UCSD-AML1 (cell line): ENCODE measurements around the gene S100A9.

ENCODE experiments used
- DNase-seq: peaks from one replicate; lab custom pipeline; 2025; ENCODE audit not compliant: unreplicated experiment; lab: John Stamatoyannopoulos, UW

S100A9 gene

GRCh38 chr1:153386500-153386901, 28.8 kb downstream of the S100A9 start:
- peak; percentile 58 for DNase-seq

DNA sequence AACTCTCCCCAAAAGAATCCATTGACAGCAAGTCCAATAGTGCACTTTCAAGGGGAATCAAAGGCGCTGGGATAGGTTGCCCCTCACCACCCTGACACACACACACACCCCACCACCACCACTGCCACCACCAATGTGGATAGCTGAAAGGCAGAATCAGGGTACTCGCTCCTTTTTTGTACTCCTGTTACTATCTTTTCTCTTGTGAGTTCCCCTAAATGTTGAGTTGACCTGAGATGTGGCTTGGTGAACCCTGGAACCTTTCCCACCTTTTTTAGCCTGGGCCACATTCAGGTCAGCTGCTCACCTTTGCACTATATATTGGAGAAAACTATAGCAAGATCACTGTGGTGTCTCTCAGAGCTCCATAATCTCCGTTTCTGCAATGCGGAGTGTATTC, 29.3 kb downstream of the S100A9 start:
- DNase-seq, result no peak

- no peak for DNase-seq
Observed at GRCh38 chr1:153387785-153388184, 30.1 kb downstream of the S100A9 start.

- no peak for DNase-seq
Observed at GRCh38 chr1:153389401-153389800, 31.7 kb downstream of the S100A9 start.

DNA sequence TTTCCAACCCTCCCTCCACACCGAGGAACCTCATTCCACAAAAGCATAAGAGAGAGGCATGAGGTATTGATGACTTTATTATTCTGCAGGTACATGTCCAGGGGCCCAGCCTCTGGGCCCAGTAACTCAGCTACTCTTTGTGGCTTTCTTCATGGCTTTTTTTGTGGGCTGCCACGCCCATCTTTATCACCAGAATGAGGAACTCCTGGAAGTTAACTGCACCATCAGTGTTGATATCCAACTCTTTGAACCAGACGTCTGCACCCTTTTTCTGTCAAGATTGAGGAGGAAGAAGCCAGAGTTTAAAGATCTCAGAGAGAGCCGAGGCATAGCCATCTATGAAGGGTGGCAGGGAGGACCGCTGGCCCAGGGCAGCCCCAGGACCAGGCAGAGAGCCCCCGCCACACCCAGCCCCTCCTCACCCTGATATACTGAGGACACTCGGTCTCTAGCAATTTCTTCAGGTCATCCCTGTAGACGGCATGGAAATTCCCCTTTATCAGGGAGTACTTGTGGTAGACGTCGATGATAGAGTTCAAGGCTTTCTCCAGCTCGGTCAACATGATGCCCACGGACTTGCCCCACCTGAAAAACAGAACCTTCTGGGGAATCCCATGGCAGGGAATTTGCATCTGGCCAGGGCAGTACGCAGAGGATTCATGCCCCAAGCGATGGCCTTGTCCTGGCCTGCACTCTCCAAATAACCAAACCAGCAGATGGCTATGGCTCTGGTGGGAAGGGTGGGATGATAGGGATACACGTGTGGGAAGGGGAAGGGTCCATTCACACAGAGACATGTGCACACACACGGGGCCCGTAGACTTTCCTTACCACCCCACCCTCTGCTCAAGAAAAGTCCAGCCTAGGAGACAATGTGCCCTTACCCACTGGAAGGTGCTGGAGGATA, 32.6 kb downstream of the S100A9 start:
- no peak for DNase-seq

- DNase-seq, result no peak
Observed at GRCh38 chr1:153390938-153391710, 33.5 kb downstream of the S100A9 start, which contains the start of gene S100A8. Gene S100A8, minus strand, starts transcription at chr1:153391073. Its CDS starts 538 bp downstream, at chr1:153390535.

- DNase-seq, result no peak
Observed at GRCh38 chr1:153392258-153392657, 34.6 kb downstream of the S100A9 start.

DNA sequence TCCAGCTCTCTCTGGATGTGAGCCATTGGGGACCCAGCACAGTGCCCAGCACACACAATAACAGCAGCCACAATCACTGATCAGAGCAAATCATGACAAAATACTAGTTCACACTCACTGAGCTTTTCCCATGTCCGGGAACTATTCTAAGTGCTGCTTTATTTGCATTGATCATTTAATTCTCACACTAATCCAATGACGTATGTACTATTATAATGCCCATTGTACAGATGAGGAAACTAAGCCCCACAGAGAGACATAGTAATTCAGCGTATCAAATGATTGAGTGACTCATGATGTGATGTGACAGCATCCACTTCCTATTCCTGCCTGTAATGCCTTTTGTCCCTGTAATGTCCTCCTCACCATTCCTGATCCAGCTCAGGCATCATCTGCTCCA, 35.2 kb downstream of the S100A9 start:
- DNase-seq, result no peak

GRCh38 chr1:153393926-153394325, 36.3 kb downstream of the S100A9 start:
- DNase-seq, result no peak

DNA sequence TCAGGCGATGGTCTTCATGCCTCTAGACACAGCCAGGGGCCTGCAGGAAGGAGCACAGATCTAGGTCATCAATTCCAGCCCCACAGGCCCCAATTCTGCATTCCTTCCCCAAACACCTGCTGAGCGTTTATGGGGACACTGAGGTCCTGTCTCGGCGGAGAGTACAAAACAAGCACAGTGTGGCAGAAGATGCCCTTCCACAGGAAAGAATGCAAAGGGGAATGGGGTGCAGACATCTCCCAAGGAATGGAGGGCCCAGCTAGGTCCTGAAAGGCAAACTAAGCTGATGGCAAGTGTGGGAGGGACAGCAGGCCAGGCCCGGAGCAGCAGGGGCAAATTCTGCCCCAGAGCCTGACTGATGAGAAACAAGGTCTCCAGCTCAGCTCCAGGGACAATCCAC, 36.7 kb downstream of the S100A9 start:
- no peak for DNase-seq

- no peak for DNase-seq
Observed at GRCh38 chr1:153395136-153395685, 37.6 kb downstream of the S100A9 start.

DNA sequence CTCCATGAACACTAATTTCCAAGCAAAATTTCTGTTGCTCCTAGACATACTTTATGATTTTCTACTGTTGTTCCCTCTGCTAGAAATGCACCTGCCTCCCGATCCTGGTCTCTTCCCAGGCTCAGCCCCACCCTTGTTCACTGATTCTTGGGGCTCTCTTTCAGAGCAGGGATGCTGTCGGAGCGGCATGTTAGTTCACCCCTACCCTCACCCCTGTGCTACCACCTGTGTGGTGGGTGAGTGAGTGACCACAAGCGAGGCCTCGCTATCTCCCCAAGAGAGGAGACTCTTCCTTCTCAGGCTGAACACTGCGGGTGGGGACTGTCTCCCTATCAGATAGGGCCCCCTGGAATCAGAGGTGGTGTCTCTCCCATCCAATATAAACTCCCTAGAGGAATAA, 38.1 kb downstream of the S100A9 start:
- no peak for DNase-seq

DNA sequence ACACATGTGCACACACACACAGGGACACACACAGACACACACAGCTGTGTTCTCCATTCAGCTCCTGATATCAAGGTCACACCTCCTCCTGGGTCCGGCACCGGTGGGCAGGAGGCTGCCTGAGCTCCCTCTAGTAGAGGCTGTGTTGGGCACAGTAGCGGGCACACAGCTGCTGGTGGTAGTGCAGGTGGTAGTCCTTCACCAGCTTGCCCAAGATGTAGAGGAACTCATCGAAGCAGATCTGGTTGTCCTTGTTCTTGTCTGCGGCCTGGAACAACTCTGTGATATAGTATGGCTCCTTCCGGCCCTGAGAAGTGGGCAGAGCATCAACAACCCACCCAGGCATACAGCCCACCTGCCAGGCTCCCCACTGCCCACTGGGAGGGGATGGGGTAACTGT, 38.8 kb downstream of the S100A9 start:
- no peak for DNase-seq

GRCh38 chr1:153397051-153397923, 39.6 kb downstream of the S100A9 start:
- DNase-seq, result no peak

DNA sequence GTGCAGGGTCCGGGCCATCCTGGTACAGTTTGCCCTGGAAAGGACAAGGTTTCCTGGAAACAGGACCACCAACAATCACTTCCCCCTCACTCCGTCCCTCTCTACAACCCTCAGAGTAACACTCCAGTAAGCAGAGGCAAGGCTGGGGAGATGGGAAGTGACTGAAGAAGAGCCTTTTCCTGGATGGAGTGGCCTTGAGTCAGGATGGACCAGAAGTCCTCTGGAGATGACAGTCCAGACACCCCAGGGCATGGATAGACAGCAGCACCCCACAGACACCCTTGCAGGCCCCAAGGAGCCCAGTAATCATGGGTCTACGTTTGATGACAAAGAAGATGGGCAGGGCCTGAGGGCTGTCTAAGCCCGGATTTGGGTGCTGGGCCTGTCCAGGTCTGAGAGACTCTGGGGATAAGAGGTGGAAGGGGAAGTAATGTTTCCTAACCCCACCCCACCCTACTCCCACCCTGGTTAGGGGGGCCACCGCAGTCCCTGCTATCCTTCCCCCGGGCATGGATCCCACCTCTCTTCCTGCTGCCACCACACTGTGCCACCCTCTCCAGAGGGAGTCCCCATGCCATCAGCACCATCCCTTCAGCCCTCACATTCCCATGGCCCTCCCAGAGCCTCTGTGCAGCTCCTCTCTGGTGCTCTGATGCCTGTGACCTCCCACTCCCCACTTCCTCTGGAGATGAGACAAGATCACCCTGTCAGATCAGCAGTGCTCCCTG, 40.4 kb downstream of the S100A9 start:
- no peak for DNase-seq

GRCh38 chr1:153399401-153400055, 41.9 kb downstream of the S100A9 start:
- DNase-seq, result no peak

- DNase-seq, result no peak
Observed at GRCh38 chr1:153400244-153400643, 42.6 kb downstream of the S100A9 start.

GRCh38 chr1:153401461-153401860, 43.8 kb downstream of the S100A9 start:
- DNase-seq, result no peak

- DNase-seq, result no peak
Observed at GRCh38 chr1:153402226-153402625, 44.6 kb downstream of the S100A9 start.
